ENCODE data around the gene PTRH1. TPM values are rescaled to one million over a fixed set of nuclear protein-coding genes. Genes with fewer than 3 reads are reported as not detected.

Gene PTRH1
- total and polyA plus RNA-seq, 2 of the 4 experiments (the other 2 are of a cell fraction): 5.4 to 14.8 TPM

GRCh38 chr9:127753148-127753547, 37.7 kb upstream of the PTRH1 start:
- 74% methylated on average over 5 of the region's 8 CpGs; no CpG with 5 or more reads in 1 of the 2 experiments for WGBS, 2 experiments (ENCODE audit: extremely low coverage in 2 of 2, insufficient read length in 1 of 2)
- no peak overlapping the region for H3K9ac ChIP-seq (ENCODE audit: low read depth, low read length)
- H3K4me2 ChIP-seq (ENCODE audit: low read depth, low read length): no peak overlapping the region
- no peak overlapping the region for H3K14ac ChIP-seq (replicated peaks; ENCODE audit: low read depth, low read length)
- no peak overlapping the region for H2BK20ac ChIP-seq (ENCODE audit: low read depth, low read length)
- intact Hi-C loops (cut with micrococcal nuclease) (no loop called here), in situ Hi-C loops (cut with MboI; ENCODE audit: low sequenced_read_pairs) (no loop called here), dilution Hi-C loops (cut with HindIII; ENCODE audit: low sequenced_read_pairs, unreplicated experiment) (no loop called here)
- H3K4ac ChIP-seq (ENCODE audit: low read depth, low read length): no peak overlapping the region
- no peak overlapping the region for H3K18ac ChIP-seq (ENCODE audit: low read depth, low read length)
- no peaks in the 10 kb centered on the region for H3K36me3 ChIP-seq (ENCODE audit: control insufficient read depth, insufficient read depth, low read length)
- H3K9me1 ChIP-seq (ENCODE audit: insufficient read depth, low read length): peaks cover 3% of the 10 kb centered on the region; the same call in 1 of the 2 replicates
- POLR2A ChIA-PET (ENCODE audit: unreplicated experiment): no interaction called here
- no peak overlapping the region for H4K91ac ChIP-seq (ENCODE audit: insufficient read depth, low read depth, low read length)
- peaks cover 59% of the 10 kb centered on the region for H3K27me3 ChIP-seq (ENCODE audit: control insufficient read depth, insufficient read depth, low read length)
- no peak overlapping the region for H4K5ac ChIP-seq (ENCODE audit: low read depth, low read length)
- H3K56ac ChIP-seq (ENCODE audit: extremely low read depth, insufficient read depth, low read length): no peak overlapping the region
- H3K4me3 ChIP-seq (ENCODE audit: insufficient read depth, low read depth, low read length): no peak overlapping the region
- no peak overlapping the region for H2AK5ac ChIP-seq (ENCODE audit: low read depth, low read length)
- no TSS peak for BruUV-seq (replicated peaks)
- DNase-seq (no peak), ATAC-seq (ENCODE audit: low read depth) (no peak)
- no peak overlapping the region for H2BK5ac ChIP-seq (ENCODE audit: low read depth, low read length, poor library complexity, severe bottlenecking)
- no peak for TF ChIP-seq MAZ (IDR thresholded peaks at IDR 0.05; ENCODE audit: borderline replicate concordance, low read depth, low read length)
- TF ChIP-seq CTCF (conservative IDR thresholded peaks at IDR 0.05; ENCODE audit: low read depth, low read length): no peak
- TF ChIP-seq RCOR1 (IDR thresholded peaks at IDR 0.05; ENCODE audit: insufficient replicate concordance, low read length): no peak
- no peak for TF ChIP-seq BHLHE40 (IDR thresholded peaks at IDR 0.05; ENCODE audit: low read depth, low read length)
- TF ChIP-seq RAD21 (IDR thresholded peaks at IDR 0.05; ENCODE audit: low read length): no peak
- no peak for TF ChIP-seq ELK1 (IDR thresholded peaks at IDR 0.05; ENCODE audit: borderline replicate concordance, low read depth, low read length)
- CTCF ChIA-PET: no interaction called here
- H3K4me1 ChIP-seq (ENCODE audit: control insufficient read depth, insufficient read depth, low read length): no peaks in the 10 kb centered on the region
- no peak overlapping the region for H2AK9ac ChIP-seq (replicated peaks; ENCODE audit: low read depth, low read length, poor library complexity)
- no peak overlapping the region for H4K8ac ChIP-seq (ENCODE audit: low read depth in 2 of 2, low read length in 2 of 2)
- H3K27ac ChIP-seq (ENCODE audit: insufficient read depth, low read length): no peak overlapping the region
- H2BK120ac ChIP-seq (ENCODE audit: low read depth, low read length): no peak overlapping the region
- H3K23ac ChIP-seq (ENCODE audit: low read depth, low read length): no peak overlapping the region
- peaks cover 6% of the 10 kb centered on the region; the same call in 1 of the 2 replicates for H4K20me1 ChIP-seq (ENCODE audit: insufficient read depth, low read length)
- no peak overlapping the region for H2AFZ ChIP-seq (replicated peaks; ENCODE audit: low read length, poor library complexity)
- H3K79me1 ChIP-seq (ENCODE audit: low read depth in 1 of 2, low read length in 2 of 2): no peaks in the 10 kb centered on the region
- H2BK15ac ChIP-seq (ENCODE audit: low read depth, low read length): no peak overlapping the region
- no peaks in the 10 kb centered on the region for H3K9me3 ChIP-seq (ENCODE audit: control insufficient read depth, insufficient read depth, low read length)

Measured in IMR-90 (cell line).